CD4-positive, alpha-beta T cell (primary cell): Measurements from ENCODE around the gene SETBP1. TPM values are rescaled to one million over a fixed set of nuclear protein-coding genes. Genes with fewer than 3 reads are reported as not detected.

ENCODE experiments used
- ATAC-seq: fragments of 200-7000 bp; cut with Tn5 transposase; one replicate; pipeline ENCODE4 v1.10.0; 2022; ENCODE audit warnings: mild to moderate bottlenecking; ENCODE audit not compliant: poor library complexity
- CTCF ChIA-PET: fragments of 350-600 bp; sonication (Branson Sonifier 250); formaldehyde crosslinking; loops from one replicate; lab custom pipeline; 2021; ENCODE audit warnings: antibody characterized with exemption, inconsistent platforms; lab: Charles Lee
- POLR2A ChIA-PET: fragments of 350-600 bp; sonication (Branson Sonifier 250); formaldehyde crosslinking; loops from one replicate; lab custom pipeline; 2021; ENCODE audit warnings: antibody characterized with exemption, inconsistent platforms; lab: Charles Lee
- DNase-seq, 14 experiments: peaks; one replicate each; pipeline ENCODE4 v3.0.0-alpha.2; 2013 to 2020; ENCODE audit warnings: mixed read lengths in 2 of 14
- H3K27ac ChIP-seq, 2 donors: one replicate each; pipeline versions ENCODE4 v1.5.1 to v1.7.0; 2013; ENCODE audit warnings: low read length in 2 of 2, low read depth in 1 of 2, mild to moderate bottlenecking in 1 of 2
- H3K27me3 ChIP-seq, 2 experiments: 1 replicate in 1 of 2; 2 replicates in 1 of 2; pipeline versions ENCODE4 v1.6.1 to v1.7.0; 2013; ENCODE audit warnings: low read length in 2 of 2, control low read depth in 1 of 2, mild to moderate bottlenecking in 1 of 2, moderate library complexity in 1 of 2; ENCODE audit not compliant: insufficient read depth in 2 of 2, control insufficient read depth in 1 of 2
- H3K36me3 ChIP-seq: one replicate; pipeline ENCODE4 v1.6.1; 2013; ENCODE audit warnings: low read length, control low read depth; ENCODE audit not compliant: insufficient read depth
- H3K4me1 ChIP-seq: one replicate; pipeline ENCODE4 v1.6.1; 2013; ENCODE audit warnings: low read length, control low read depth; ENCODE audit not compliant: insufficient read depth
- H3K4me3 ChIP-seq: one replicate; pipeline ENCODE4 v1.5.1; 2013; ENCODE audit warnings: mild to moderate bottlenecking, low read length, moderate library complexity
- H3K9me3 ChIP-seq, 2 experiments: 1 replicate in 1 of 2; 2 replicates in 1 of 2; pipeline versions ENCODE4 v1.6.1 to v1.7.0; 2013; ENCODE audit warnings: low read length in 2 of 2, mild to moderate bottlenecking in 2 of 2, control low read depth in 1 of 2, moderate library complexity in 1 of 2; ENCODE audit not compliant: control insufficient read depth in 1 of 2, insufficient read depth in 1 of 2
- H3K27ac Mint-ChIP-seq: one replicate; pipeline ENCODE4 v1.8.0; 2020; ENCODE audit warnings: mixed read lengths
- H3K27me3 Mint-ChIP-seq: one replicate; pipeline ENCODE4 v1.8.0; 2021; ENCODE audit warnings: mixed read lengths
- H3K36me3 Mint-ChIP-seq: one replicate; pipeline ENCODE4 v1.8.0; 2021; ENCODE audit warnings: low read depth, mixed read lengths
- H3K4me1 Mint-ChIP-seq: one replicate; pipeline ENCODE4 v1.8.0; 2021; ENCODE audit warnings: low read depth, mixed read lengths
- H3K4me3 Mint-ChIP-seq: one replicate; pipeline ENCODE4 v1.8.0; 2020; ENCODE audit warnings: mild to moderate bottlenecking, mixed read lengths
- H3K9me3 Mint-ChIP-seq: one replicate; pipeline ENCODE4 v1.8.0; 2020; ENCODE audit warnings: mixed read lengths
- intact Hi-C, 2 experiments: fragments of 100-400 bp; cut with DNase I in 1 of 2; cut with micrococcal nuclease in 1 of 2; formaldehyde crosslinking; loops; one replicate each; pipeline versions ENCODE4 v1.15.1 to v1.9.0; 2023 to 2025; cut with DNase I, micrococcal nuclease
- total RNA-seq, 174 experiments: library from RNA in 2 of 174; stranded (reverse) in 2 of 174; gene quantifications; one replicate each; pipeline ENCODE4 v1.2.3 and lab custom pipeline; 2021 to 2026
- TF ChIP-seq, protein P1 (sequence below): fragments of 200-600 bp; IDR thresholded peaks from one replicate; pipeline ENCODE4 v1.8.0; 2022; ENCODE audit warnings: antibody characterized with exemption, mild to moderate bottlenecking

SETBP1 gene
- total RNA-seq, 2 experiments from 2014 or later: 0.25 to 0.41 TPM

DNA sequence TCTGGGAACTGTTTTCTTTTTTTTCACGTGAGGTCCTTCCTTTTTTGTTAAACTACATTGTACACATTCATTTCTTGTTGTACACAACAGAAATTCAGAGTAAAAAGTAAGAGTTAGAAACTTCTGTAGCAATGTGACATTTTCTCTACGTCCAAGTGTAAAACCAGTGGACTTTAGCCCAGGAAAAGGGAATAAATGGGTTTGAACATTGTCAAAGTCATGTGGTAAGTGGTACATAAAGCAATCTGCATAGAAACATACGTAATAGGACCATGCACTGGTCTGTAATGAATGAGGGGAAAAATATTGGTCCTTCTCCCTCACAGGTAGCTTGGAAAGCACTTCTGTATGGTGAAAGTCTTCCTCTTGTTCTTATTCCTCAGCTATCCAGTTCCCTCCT is 421.4 kb downstream of the SETBP1 start:
- H3K27ac ChIP-seq: no peak overlapping the region
- H3K4me3 Mint-ChIP-seq: no peak overlapping the region
- POLR2A ChIA-PET: no interaction called here
- no peak overlapping the region for H3K4me3 ChIP-seq
- H3K9me3 ChIP-seq: no peaks in the 10 kb centered on the region
- ATAC-seq (no peak), DNase-seq (no peak)
- no peaks in the 10 kb centered on the region for H3K36me3 ChIP-seq
- TF ChIP-seq, protein P1, sequence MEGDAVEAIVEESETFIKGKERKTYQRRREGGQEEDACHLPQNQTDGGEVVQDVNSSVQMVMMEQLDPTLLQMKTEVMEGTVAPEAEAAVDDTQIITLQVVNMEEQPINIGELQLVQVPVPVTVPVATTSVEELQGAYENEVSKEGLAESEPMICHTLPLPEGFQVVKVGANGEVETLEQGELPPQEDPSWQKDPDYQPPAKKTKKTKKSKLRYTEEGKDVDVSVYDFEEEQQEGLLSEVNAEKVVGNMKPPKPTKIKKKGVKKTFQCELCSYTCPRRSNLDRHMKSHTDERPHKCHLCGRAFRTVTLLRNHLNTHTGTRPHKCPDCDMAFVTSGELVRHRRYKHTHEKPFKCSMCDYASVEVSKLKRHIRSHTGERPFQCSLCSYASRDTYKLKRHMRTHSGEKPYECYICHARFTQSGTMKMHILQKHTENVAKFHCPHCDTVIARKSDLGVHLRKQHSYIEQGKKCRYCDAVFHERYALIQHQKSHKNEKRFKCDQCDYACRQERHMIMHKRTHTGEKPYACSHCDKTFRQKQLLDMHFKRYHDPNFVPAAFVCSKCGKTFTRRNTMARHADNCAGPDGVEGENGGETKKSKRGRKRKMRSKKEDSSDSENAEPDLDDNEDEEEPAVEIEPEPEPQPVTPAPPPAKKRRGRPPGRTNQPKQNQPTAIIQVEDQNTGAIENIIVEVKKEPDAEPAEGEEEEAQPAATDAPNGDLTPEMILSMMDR: no peak
- no peaks in the 10 kb centered on the region for H3K4me1 ChIP-seq
- intact Hi-C loops: no loop called here
- no peaks in the 10 kb centered on the region for H3K36me3 Mint-ChIP-seq
- H3K27me3 ChIP-seq: no peaks in the 10 kb centered on the region
- no peak overlapping the region for H3K27ac Mint-ChIP-seq
- H3K27me3 Mint-ChIP-seq: peaks cover 5% of the 10 kb centered on the region
- CTCF ChIA-PET: no interaction called here
- no peaks in the 10 kb centered on the region for H3K9me3 Mint-ChIP-seq
- H3K4me1 Mint-ChIP-seq: no peaks in the 10 kb centered on the region

DNA sequence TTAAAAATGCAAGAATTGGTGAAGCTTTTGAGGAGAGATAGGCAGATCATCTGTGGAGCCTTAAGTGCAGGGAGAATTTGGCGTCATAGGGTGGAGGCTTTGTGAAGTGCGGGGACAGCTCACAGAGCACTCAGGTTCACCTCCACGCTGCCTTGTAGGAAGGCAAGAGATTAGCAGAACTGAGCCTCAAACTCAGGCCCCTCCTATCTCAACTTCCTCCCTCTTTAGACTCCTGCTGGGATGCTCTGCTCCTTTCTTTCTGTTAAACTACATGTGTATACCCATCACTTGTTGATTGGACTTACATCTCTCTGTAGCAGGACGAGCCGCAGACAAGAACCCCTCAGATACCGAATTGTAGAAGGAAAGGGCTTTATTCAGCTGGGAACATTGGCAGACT is 422.2 kb downstream of the SETBP1 start:
- TF ChIP-seq, protein P1: no peak
- Histone ChIP-seq H3K9me3 (no peaks in the 10 kb centered on the region), H3K27me3 (no peaks in the 10 kb centered on the region), H3K27ac (no peak overlapping the region), H3K36me3 (no peaks in the 10 kb centered on the region), H3K4me3 (no peak overlapping the region), H3K4me1 (no peaks in the 10 kb centered on the region)
- H3K36me3 Mint-ChIP-seq: no peaks in the 10 kb centered on the region
- CTCF ChIA-PET: no interaction called here
- intact Hi-C loops: no loop called here
- POLR2A ChIA-PET: no interaction called here
- ATAC-seq (no peak), DNase-seq (peak in 1 of 14 experiments; percentile 4)
- H3K9me3 Mint-ChIP-seq: no peaks in the 10 kb centered on the region
- H3K27me3 Mint-ChIP-seq: peaks cover 5% of the 10 kb centered on the region
- no peak overlapping the region for H3K4me3 Mint-ChIP-seq
- H3K27ac Mint-ChIP-seq: no peak overlapping the region
- H3K4me1 Mint-ChIP-seq: no peaks in the 10 kb centered on the region

DNA sequence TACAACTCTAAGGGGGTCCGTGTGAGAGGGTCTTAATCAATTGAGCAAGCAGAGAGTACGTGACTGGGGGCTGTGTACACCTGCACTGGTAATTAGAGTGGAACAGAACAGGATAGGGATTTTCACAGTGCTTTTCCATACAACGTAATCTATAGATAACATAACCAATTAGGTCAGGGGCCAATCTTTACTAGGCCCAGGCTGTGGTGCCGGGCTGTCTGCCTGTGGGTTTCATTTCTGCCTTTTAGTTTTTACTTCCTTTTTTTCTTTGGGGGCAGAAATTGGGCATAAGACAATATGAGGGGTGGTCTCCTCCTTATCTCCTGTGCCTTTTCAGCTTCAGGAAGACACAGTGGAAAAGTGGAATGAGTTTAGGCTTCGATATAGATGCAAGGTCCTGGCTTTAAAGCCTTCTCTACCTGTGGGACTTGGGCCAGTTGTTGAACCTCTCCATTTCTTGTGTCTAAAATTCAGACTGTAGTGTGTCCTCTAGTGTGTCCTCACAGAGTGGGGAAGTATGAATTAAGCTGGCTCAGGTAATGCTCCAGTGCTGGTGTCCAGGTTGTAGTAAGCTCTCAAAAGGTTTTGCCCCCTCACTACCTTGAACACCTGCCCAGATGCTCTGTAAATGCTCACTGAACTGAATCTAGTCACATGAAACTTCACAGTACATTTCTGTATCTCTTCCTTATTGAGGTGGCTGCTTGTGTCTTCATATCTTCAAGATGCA is 422.8 kb downstream of the SETBP1 start:
- no peaks in the 10 kb centered on the region for H3K36me3 Mint-ChIP-seq
- CTCF ChIA-PET: no interaction called here
- H3K4me3 ChIP-seq: no peak overlapping the region
- H3K9me3 Mint-ChIP-seq: no peaks in the 10 kb centered on the region
- TF ChIP-seq, protein P1: no peak
- H3K4me3 Mint-ChIP-seq: no peak overlapping the region
- H3K27ac ChIP-seq: no peak overlapping the region
- ATAC-seq (no peak), DNase-seq (peak in 2 of 14 experiments; percentile 5 to 15)
- H3K27me3 Mint-ChIP-seq: peaks cover 5% of the 10 kb centered on the region
- H3K36me3 ChIP-seq: no peaks in the 10 kb centered on the region
- intact Hi-C loops: no loop called here
- no peaks in the 10 kb centered on the region for H3K27me3 ChIP-seq
- POLR2A ChIA-PET: no interaction called here
- H3K27ac Mint-ChIP-seq: no peak overlapping the region
- no peaks in the 10 kb centered on the region for H3K4me1 ChIP-seq
- no peaks in the 10 kb centered on the region for H3K4me1 Mint-ChIP-seq
- no peaks in the 10 kb centered on the region for H3K9me3 ChIP-seq
